ENCODE results near the gene LNPK. TPM values are rescaled to one million over a fixed set of nuclear protein-coding genes. Genes with fewer than 3 reads are reported as not detected.

LNPK gene
- total RNA-seq, 1 experiment from 2014 or later = 10.3 TPM

GRCh38 chr2:175931805-175932204, 70.3 kb downstream of the LNPK start (continued):
- TF ChIP-seq ZNF425 (CRISPR knock-in tag; conservative IDR thresholded peaks at IDR 0.05) (no peak), HMGA2 (CRISPR knock-in tag; IDR thresholded peaks at IDR 0.05) (no peak)

- H3K4me1 Mint-ChIP-seq = no peaks in the 10 kb centered on the region
- H3K27me3 Mint-ChIP-seq (ENCODE audit: low read depth) = no peaks in the 10 kb centered on the region
- DNase-seq (ENCODE audit: low spot score) (no peak), ATAC-seq (no peak)
- no peak overlapping the region for H3K4me3 Mint-ChIP-seq
- no peak overlapping the region for H3K27ac Mint-ChIP-seq
- ChIA-PET CTCF (no interaction called here), POLR2A (no interaction called here)
- H3K9me3 Mint-ChIP-seq = no peaks in the 10 kb centered on the region
- TF ChIP-seq ZNF317 (CRISPR knock-in tag; IDR thresholded peaks at IDR 0.05; ENCODE audit: borderline replicate concordance, low read depth) (no peak), EMX1 (CRISPR knock-in tag; IDR thresholded peaks at IDR 0.05) (no peak), ZNF671 (CRISPR knock-in tag; IDR thresholded peaks at IDR 0.05) (no peak), SOX15 (CRISPR knock-in tag; IDR thresholded peaks at IDR 0.05) (no peak), TEAD1 (CRISPR knock-in tag; IDR thresholded peaks at IDR 0.05) (no peak), NR3C1 (CRISPR knock-in tag; conservative IDR thresholded peaks at IDR 0.05; ENCODE audit: low read depth) (no peak), ERG (CRISPR knock-in tag; IDR thresholded peaks at IDR 0.05) (no peak)
- no peaks in the 10 kb centered on the region; the same call in 1 of the 2 replicates for H3K36me3 Mint-ChIP-seq
Measured at GRCh38 chr2:175930504-175930903, 71.6 kb downstream of the LNPK start.

- ChIA-PET POLR2A (no interaction called here), CTCF (no interaction called here)
- DNase-seq (ENCODE audit: low spot score) = no peak
- Mint-ChIP-seq H3K27ac (no peak overlapping the region), H3K36me3 (no peaks in the 10 kb centered on the region), H3K27me3 (ENCODE audit: low read depth) (no peaks in the 10 kb centered on the region), H3K4me3 (no peak overlapping the region), H3K4me1 (peaks cover 6% of the 10 kb centered on the region), H3K9me3 (no peaks in the 10 kb centered on the region)
- no peak for ATAC-seq
- TF ChIP-seq IRF2 (CRISPR knock-in tag; IDR thresholded peaks at IDR 0.05; ENCODE audit: borderline replicate concordance, low read depth) (no peak), FOXP4 (CRISPR knock-in tag; IDR thresholded peaks at IDR 0.05) (no peak), ZNF671 (CRISPR knock-in tag; IDR thresholded peaks at IDR 0.05) (no peak), CREM (CRISPR knock-in tag; IDR thresholded peaks at IDR 0.05) (no peak), ATF3 (CRISPR knock-in tag; conservative IDR thresholded peaks at IDR 0.05) (no peak), NR1H2 (CRISPR knock-in tag; IDR thresholded peaks at IDR 0.05) (no peak), STAT6 (CRISPR knock-in tag; conservative IDR thresholded peaks at IDR 0.05; ENCODE audit: low read depth) (no peak), FOXK1 (CRISPR knock-in tag; IDR thresholded peaks at IDR 0.05) (no peak), ZNF425 (CRISPR knock-in tag; conservative IDR thresholded peaks at IDR 0.05) (no peak), MYBL2 (CRISPR knock-in tag; IDR thresholded peaks at IDR 0.05) (no peak), JAZF1 (CRISPR knock-in tag; IDR thresholded peaks at IDR 0.05) (no peak), MXD4 (CRISPR knock-in tag; IDR thresholded peaks at IDR 0.05; ENCODE audit: borderline replicate concordance) (no peak), GTF2I (CRISPR knock-in tag; conservative IDR thresholded peaks at IDR 0.05) (no peak), SP1 (CRISPR knock-in tag; conservative IDR thresholded peaks at IDR 0.05) (no peak), ZBTB43 (CRISPR knock-in tag; IDR thresholded peaks at IDR 0.05) (no peak), NR2C2 (CRISPR knock-in tag; IDR thresholded peaks at IDR 0.05) (no peak), HMGA2 (CRISPR knock-in tag; IDR thresholded peaks at IDR 0.05) (no peak)
Measured at GRCh38 chr2:175929850-175930249, 72.2 kb downstream of the LNPK start.

Data from WTC11 (cell line).